Muscle of back (tissue), 11 donors: ENCODE data around the gene SPRED2. TPM values are rescaled to one million over a fixed set of nuclear protein-coding genes. Genes with fewer than 3 reads are reported as not detected.
A peak's percentile ranks its signal among the peaks of the same experiment; 100 is the strongest.

ENCODE experiments used
- DNase-seq, 3 donors: peaks; one replicate each; pipeline versions ENCODE4 v3.0.0 to v3.0.0-alpha.2; 2013
- polyA plus RNA-seq, 10 donors: library from polyadenylated mRNA; unstranded; fragments of 120-200 nt; gene quantifications; one replicate each; pipeline ENCODE4 v1.2.1, GENCODE V29; 2013; ENCODE audit not compliant: insufficient read length in 10 of 10

Gene SPRED2
- polyA plus RNA-seq, 10 donors, result 30.1 to 44.1 (median 35.3) TPM

- no peak for DNase-seq
These were observed 117.5 kb downstream of the SPRED2 start for GRCh38 chr2:65314801-65315441.

- no peak for DNase-seq
These were observed 118.5 kb downstream of the SPRED2 start for GRCh38 chr2:65313954-65314256.

GRCh38 chr2:65313126-65313953 lies 119.1 kb downstream of the SPRED2 start:
- no peak for DNase-seq

- no peak for DNase-seq
These were observed 120.8 kb downstream of the SPRED2 start for GRCh38 chr2:65311596-65311995.

- DNase-seq, result no peak
These were observed 121.3 kb downstream of the SPRED2 start for GRCh38 chr2:65311049-65311448.

DNA sequence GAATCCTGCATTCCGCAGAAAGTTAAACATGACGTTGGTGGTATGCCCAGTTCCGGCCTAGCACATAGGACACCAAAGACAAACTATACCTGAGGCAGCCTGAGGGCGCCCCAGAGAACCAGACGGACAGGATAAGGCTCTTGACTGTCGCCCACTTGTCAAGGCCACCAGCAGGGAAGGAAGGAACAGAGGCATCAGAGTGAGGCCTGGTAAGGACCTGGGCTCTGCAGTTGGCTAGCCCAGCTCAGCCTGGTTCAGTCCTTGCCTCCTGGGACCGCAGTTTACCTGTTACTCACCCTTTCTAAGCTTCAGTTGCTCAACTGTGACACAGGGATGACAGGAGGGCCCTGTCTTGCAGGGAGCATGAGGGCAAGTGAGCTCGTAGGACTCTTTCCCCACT lies 122.7 kb downstream of the SPRED2 start:
- DNase-seq, result no peak

DNA sequence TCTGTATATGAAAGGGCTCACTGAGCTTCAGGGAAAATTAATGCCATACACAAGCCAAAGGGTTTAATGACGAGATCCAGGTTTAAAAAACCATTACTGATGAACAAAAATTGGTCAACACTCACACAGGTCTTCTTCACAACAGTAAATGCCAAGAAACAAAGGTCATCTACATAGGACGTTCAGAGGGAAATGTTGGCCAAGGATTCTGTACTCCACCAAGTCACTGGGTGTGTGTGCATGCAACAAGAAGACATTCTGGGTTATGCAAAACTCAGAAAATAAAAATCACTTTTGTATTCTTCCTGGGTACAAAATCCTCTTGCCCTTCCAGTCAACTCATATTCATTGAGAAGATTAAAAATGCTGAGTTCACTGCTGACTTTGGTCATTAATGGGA lies 126.5 kb downstream of the SPRED2 start:
- no peak for DNase-seq

DNA sequence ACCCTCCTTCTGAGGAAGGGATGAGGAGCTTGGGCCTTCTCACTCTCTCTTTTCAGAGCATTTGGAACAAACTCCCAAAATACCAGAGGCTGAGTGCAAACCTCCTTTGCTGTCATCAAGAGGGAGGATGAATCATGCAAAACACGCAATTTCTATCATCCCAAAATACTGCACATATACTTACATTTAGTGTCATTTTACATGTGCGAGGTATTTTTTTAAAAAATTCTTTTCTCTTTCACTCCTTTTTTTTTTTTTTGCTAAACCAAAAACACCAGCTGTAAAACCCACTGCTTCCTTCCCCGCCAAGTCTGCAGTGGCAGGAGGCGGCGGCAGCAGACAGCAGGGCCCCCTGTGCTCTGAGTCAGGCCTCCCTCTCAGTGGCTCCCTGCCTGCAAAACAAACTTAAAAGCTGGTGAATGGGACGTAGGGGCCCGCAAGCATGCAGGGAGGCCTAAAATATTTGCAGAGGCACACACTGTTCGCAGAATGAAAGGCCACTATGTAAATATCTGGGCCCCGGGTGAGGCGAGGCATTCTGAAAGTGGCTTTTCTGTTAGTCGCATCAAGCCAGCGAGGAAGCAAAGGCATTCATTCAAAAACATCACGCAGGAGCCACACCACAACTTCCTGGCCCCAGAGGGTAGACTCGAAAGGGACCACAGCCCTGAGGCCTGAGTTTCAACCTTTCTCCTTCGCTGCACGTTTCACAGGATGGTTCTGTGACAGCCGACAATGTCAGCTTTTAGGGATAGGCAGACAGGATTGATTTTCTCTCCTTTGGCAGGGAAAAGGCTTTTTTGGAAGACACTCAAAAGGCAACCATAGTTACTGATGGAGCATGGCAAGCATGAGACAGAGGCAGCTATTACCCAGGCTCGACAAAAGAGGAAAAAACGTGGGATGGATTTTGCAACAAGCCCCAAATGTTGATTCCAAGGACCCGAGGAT lies 131.4 kb downstream of the SPRED2 start:
- peak; percentile 69 to 89 (median 82) for DNase-seq

- DNase-seq, result peak in 2 of 3 donors; percentile 87 to 93
These were observed 132.2 kb downstream of the SPRED2 start for GRCh38 chr2:65300134-65300760.

GRCh38 chr2:65299246-65299645 lies 133.2 kb downstream of the SPRED2 start:
- no peak for DNase-seq

GRCh38 chr2:65298089-65298488 lies 134.3 kb downstream of the SPRED2 start:
- DNase-seq, result no peak

DNA sequence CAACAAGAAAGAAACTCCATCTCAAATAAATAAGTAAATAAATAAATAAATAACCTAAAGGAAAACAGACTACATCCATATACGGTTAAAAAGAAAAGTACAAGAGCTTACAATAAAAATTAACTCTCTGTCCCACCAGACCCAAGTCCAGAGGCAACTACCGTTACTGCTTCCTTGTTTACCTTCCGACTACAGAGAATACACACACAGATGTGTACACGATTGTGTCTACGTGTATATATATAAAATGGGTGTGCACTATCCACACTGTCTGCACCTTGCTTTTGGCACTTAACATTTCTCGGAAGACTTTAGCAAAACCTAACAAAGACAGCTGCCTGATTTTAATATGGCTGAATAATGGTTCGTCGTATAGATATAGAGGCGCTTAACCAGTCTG lies 134.9 kb downstream of the SPRED2 start:
- no peak for DNase-seq

DNA sequence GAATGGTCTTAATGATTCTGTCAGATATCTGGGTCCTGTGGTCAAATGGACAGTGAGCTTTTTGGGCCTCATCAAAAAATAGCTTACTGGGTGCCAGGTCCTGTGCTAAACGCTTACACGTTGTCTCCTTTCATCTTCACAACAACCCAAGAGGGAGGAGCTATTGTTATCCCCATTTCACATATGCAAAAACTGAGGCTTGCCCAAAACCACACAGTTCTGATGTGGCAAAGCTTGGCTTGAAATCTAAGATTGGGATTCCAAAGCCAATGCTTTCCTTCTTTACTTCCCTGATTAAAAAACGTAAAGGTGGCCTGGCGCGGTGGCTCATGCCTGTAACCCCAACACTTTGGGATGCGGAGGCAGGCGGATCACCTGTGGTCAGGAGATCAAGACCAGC lies 135.4 kb downstream of the SPRED2 start:
- DNase-seq, result no peak

GRCh38 chr2:65294701-65295100 lies 137.7 kb downstream of the SPRED2 start:
- DNase-seq, result no peak

GRCh38 chr2:65294136-65294535 lies 138.3 kb downstream of the SPRED2 start:
- DNase-seq, result no peak

GRCh38 chr2:65293376-65293775 lies 139.0 kb downstream of the SPRED2 start:
- peak in 1 of 3 donors; percentile 57 for DNase-seq

GRCh38 chr2:65292461-65293011 lies 139.9 kb downstream of the SPRED2 start:
- DNase-seq, result peak in 2 of 3 donors; percentile 79 to 93

- peak in 2 of 3 donors; percentile 48 to 77 for DNase-seq
These were observed 140.3 kb downstream of the SPRED2 start for GRCh38 chr2:65292106-65292400.

DNA sequence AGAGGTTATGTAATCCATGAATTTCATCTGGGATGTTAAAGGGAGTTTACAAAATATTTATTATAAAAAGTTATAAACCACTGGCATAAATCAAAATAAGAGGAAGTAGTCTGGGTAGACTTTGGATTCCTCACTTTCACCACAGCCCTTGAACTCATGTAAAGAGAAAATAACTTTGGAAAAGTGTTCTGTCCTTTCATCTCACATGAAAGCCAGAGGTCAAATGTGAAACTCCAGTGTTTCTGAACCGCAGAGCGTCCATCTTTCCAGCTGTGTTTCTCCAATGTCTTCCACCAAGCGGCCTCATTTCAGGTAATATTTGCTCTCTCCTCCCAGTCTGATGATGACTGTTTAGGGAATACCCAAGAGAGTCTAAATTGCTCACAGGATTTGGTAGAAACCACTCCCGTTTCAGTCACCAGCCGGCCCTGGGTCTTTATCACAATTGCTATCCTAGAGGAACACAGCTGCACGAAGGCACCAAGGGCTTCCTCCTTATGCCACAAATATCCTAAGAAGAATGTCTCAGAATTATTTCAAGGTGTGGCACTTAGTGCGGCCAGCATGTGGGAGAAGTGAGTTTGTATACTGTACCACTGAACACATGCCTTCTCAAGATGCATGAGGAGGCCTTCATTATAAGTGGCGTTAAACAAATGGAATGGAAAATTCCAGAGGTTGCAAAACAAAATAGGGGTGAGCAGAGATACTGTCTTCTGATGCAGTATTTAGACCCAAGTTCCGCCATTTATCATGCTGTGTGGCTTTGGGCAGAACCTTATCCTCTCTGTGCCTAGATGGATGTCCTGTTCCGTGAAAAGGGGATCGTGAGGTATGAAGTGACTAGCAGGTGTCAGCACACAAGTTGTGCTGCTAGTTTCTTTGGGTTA lies 140.9 kb downstream of the SPRED2 start:
- no peak for DNase-seq

DNA sequence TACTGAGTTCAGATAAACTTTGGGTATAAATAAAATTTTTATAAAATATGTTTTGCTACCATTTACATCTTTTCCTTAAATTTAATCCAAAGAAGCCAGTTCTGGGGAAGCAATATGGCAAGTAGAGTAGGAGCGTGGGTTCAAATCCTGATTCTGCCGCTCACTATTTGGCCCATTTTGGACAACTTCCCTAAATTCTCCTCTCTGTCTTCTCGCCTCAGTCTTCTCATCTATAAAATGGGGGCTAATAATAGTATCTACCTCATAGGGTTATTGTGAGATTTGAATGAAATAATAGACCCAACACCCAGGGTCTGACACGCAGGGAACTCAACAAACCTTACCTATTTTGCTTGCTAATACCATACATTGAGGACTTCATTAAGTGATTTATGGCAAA lies 145.0 kb downstream of the SPRED2 start:
- DNase-seq, result no peak
